H9 (cell line): ENCODE results near the gene PYHIN1. TPM values are rescaled to one million over a fixed set of nuclear protein-coding genes. Genes with fewer than 3 reads are reported as not detected.

ENCODE experiments used
- DNase-seq: peaks from one replicate; pipeline ENCODE4 v3.0.0-alpha.2; 2017
- H2AFZ ChIP-seq: one replicate; pipeline ENCODE4 v1.6.1; 2013; ENCODE audit warnings: mild to moderate bottlenecking, low read length, control low read depth, moderate library complexity
- H2AK5ac ChIP-seq: 2 replicates; pipeline ENCODE4 v1.6.1; 2013; ENCODE audit warnings: low read length, control low read depth, mixed read lengths; ENCODE audit not compliant: insufficient read length
- H2BK120ac ChIP-seq: one replicate; pipeline ENCODE4 v1.6.1; 2013; ENCODE audit warnings: low read depth, mild to moderate bottlenecking, low read length, control low read depth, inconsistent platforms; ENCODE audit not compliant: poor library complexity, severe bottlenecking
- H2BK12ac ChIP-seq: 2 replicates; pipeline ENCODE4 v1.6.1; 2013; ENCODE audit warnings: low read length, control low read depth, mixed read lengths, low read depth; ENCODE audit not compliant: insufficient read length
- H2BK15ac ChIP-seq: 2 replicates; pipeline ENCODE4 v1.6.1; 2013; ENCODE audit warnings: low read depth, low read length, control low read depth
- H2BK20ac ChIP-seq: one replicate; pipeline ENCODE4 v1.6.1; 2013; ENCODE audit warnings: low read depth, mild to moderate bottlenecking, low read length, control low read depth, inconsistent platforms; ENCODE audit not compliant: poor library complexity, severe bottlenecking
- H2BK5ac ChIP-seq: 2 replicates; pipeline ENCODE4 v1.6.1; 2013; ENCODE audit warnings: low read length, control low read depth, mixed read lengths; ENCODE audit not compliant: insufficient read length
- H3K14ac ChIP-seq: 2 replicates; pipeline ENCODE4 v1.6.1; 2013; ENCODE audit warnings: low read length, control low read depth; ENCODE audit not compliant: insufficient read depth
- H3K18ac ChIP-seq: 2 replicates; pipeline ENCODE4 v1.6.1; 2013; ENCODE audit warnings: low read depth, mild to moderate bottlenecking, mixed read lengths, low read length, control low read depth; ENCODE audit not compliant: insufficient read length
- H3K23ac ChIP-seq: 2 replicates; pipeline ENCODE4 v1.6.1; 2013; ENCODE audit warnings: low read length, control low read depth, mixed read lengths, low read depth; ENCODE audit not compliant: insufficient read length
- H3K23me2 ChIP-seq: 2 replicates; pipeline ENCODE4 v1.6.1; 2013; ENCODE audit warnings: low read depth, mild to moderate bottlenecking, mixed read lengths, low read length, control low read depth; ENCODE audit not compliant: insufficient read length, poor library complexity, severe bottlenecking
- H3K27ac ChIP-seq: 2 replicates; pipeline ENCODE4 v1.5.1; 2013; ENCODE audit warnings: low read length, control low read depth, mixed read lengths, low read depth; ENCODE audit not compliant: insufficient read length
- H3K27me3 ChIP-seq: 2 replicates; pipeline ENCODE4 v1.6.1; 2013; ENCODE audit warnings: low read length, control low read depth, inconsistent platforms; ENCODE audit not compliant: insufficient read depth
- H3K4ac ChIP-seq: 2 replicates; pipeline ENCODE4 v1.6.1; 2013; ENCODE audit warnings: low read depth, mild to moderate bottlenecking, control low read depth, inconsistent platforms, low read length, moderate library complexity
- H3K4me1 ChIP-seq: 2 replicates; pipeline ENCODE4 v1.6.1; 2013; ENCODE audit warnings: low read length, control low read depth, inconsistent platforms; ENCODE audit not compliant: insufficient read depth
- H3K4me2 ChIP-seq: 2 replicates; pipeline ENCODE4 v1.6.1; 2013; ENCODE audit warnings: low read length, control low read depth, mixed read lengths; ENCODE audit not compliant: insufficient read length, insufficient read depth
- H3K56ac ChIP-seq: 2 replicates; pipeline ENCODE4 v1.6.1; 2013; ENCODE audit warnings: low read depth, mild to moderate bottlenecking, mixed read lengths, low read length, control low read depth; ENCODE audit not compliant: insufficient read length
- H3K79me1 ChIP-seq: 2 replicates; pipeline ENCODE4 v1.6.1; 2013; ENCODE audit warnings: low read depth, mild to moderate bottlenecking, moderate library complexity, low read length, control low read depth, inconsistent platforms; ENCODE audit not compliant: insufficient read depth, poor library complexity, severe bottlenecking
- H3K79me2 ChIP-seq: 2 replicates; pipeline ENCODE4 v1.6.1; 2013; ENCODE audit warnings: low read length, control low read depth, inconsistent platforms; ENCODE audit not compliant: insufficient read depth
- H3K9ac ChIP-seq: 2 replicates; pipeline ENCODE4 v1.6.1; 2013; ENCODE audit warnings: low read length, control low read depth, mixed read lengths; ENCODE audit not compliant: insufficient read length; ENCODE audit errors: extremely low read depth
- H3K9me3 ChIP-seq: one replicate; pipeline ENCODE4 v1.6.1; 2013; ENCODE audit warnings: low read depth, low read length, inconsistent platforms; ENCODE audit not compliant: control insufficient read depth
- H3T11ph ChIP-seq: one replicate; pipeline ENCODE4 v1.6.1; 2013; ENCODE audit warnings: mild to moderate bottlenecking, low read length, control low read depth, inconsistent platforms
- H4K20me1 ChIP-seq: one replicate; pipeline ENCODE4 v1.6.1; 2013; ENCODE audit not compliant: control insufficient read depth, insufficient read length, insufficient read depth
- H4K5ac ChIP-seq: 2 replicates; pipeline ENCODE4 v1.6.1; 2013; ENCODE audit warnings: low read depth, mild to moderate bottlenecking, mixed read lengths, low read length, control low read depth; ENCODE audit not compliant: insufficient read length
- H4K8ac ChIP-seq: replicated peaks from 2 replicates; pipeline ENCODE4 v1.6.1; 2013; ENCODE audit warnings: low read length, control low read depth, mixed read lengths, low read depth; ENCODE audit not compliant: insufficient read length
- H4K91ac ChIP-seq: 2 replicates; pipeline ENCODE4 v1.6.1; 2013; ENCODE audit warnings: low read depth, mild to moderate bottlenecking, moderate library complexity, mixed read lengths, low read length, control low read depth; ENCODE audit not compliant: insufficient read length
- H3K27ac Mint-ChIP-seq, 3 experiments: 2 replicates in 2 of 3; 3 replicates in 1 of 3; pipeline ENCODE4 v1.8.0; 2020 to 2021; ENCODE audit warnings: mixed read lengths in 3 of 3, mild to moderate bottlenecking in 1 of 3, moderate library complexity in 1 of 3
- H3K27me3 Mint-ChIP-seq: 2 replicates; pipeline ENCODE4 v1.8.0; 2021; ENCODE audit warnings: low read depth, mild to moderate bottlenecking, moderate library complexity, mixed read lengths
- H3K36me3 Mint-ChIP-seq, 3 experiments: 2 replicates in 2 of 3; 3 replicates in 1 of 3; pipeline ENCODE4 v1.8.0; 2020 to 2021; ENCODE audit warnings: low read depth in 3 of 3, mixed read lengths in 3 of 3; ENCODE audit not compliant: insufficient read depth in 1 of 3
- H3K4me1 Mint-ChIP-seq, 2 experiments: 2 replicates each; pipeline ENCODE4 v1.8.0; 2020; ENCODE audit warnings: mixed read lengths in 2 of 2
- H3K4me3 Mint-ChIP-seq, 2 experiments: 2 replicates in 1 of 2; 3 replicates in 1 of 2; pipeline ENCODE4 v1.8.0; 2020 to 2021; ENCODE audit warnings: mild to moderate bottlenecking in 2 of 2, mixed read lengths in 2 of 2, moderate library complexity in 1 of 2
- H3K9me3 Mint-ChIP-seq, 2 experiments: 2 replicates in 1 of 2; 3 replicates in 1 of 2; pipeline ENCODE4 v1.8.0; 2020; ENCODE audit warnings: mild to moderate bottlenecking in 2 of 2, mixed read lengths in 2 of 2, moderate library complexity in 1 of 2
- CTCF ChIP-seq: fragments of 200-600 bp; sonication (generic); conservative IDR thresholded peaks from 3 replicates; pipeline ENCODE4 v1.8.0; 2021; ENCODE audit warnings: antibody characterized with exemption, mild to moderate bottlenecking
- WGBS: extraction: QIAGEN DNeasy Blood & Tissue Kit; methylation state at CpG from one replicate; pipeline ENCODE4 v1.1.7; 2013; ENCODE audit warnings: missing lambda C conversion rate, low lambda C conversion rate, mixed read lengths; ENCODE audit not compliant: insufficient read length; ENCODE audit errors: extremely low coverage; 5-methylcytosine and 5-hydroxymethylcytosine counted together
- total RNA-seq: library from RNA; stranded (reverse); gene quantifications from 2 replicates; pipeline ENCODE4 v1.2.1, GENCODE V29; 2021

The PYHIN1 gene
- total RNA-seq, 1 experiment from 2014 or later: not detected

GRCh38 chr1:158916085-158916484 lies 15.3 kb upstream of the PYHIN1 start:
- Histone ChIP-seq H2BK120ac (no peak overlapping the region), H3K18ac (no peak overlapping the region), H2BK12ac (no peak overlapping the region), H3K4ac (no peak overlapping the region), H3K79me1 (no peaks in the 10 kb centered on the region), H3K9me3 (peaks cover 6% of the 10 kb centered on the region), H3K27me3 (no peaks in the 10 kb centered on the region), H3K79me2 (no peaks in the 10 kb centered on the region), H3K23me2 (no peaks in the 10 kb centered on the region), H4K8ac (no peak overlapping the region), H4K5ac (no peak overlapping the region), H3T11ph (no peak overlapping the region), H3K4me2 (no peak overlapping the region), H2BK15ac (no peak overlapping the region), H2AK5ac (no peak overlapping the region), H3K4me1 (no peaks in the 10 kb centered on the region), H2BK5ac (no peak overlapping the region), H2BK20ac (no peak overlapping the region), H3K56ac (no peak overlapping the region), H3K23ac (no peak overlapping the region), H3K9ac (no peak overlapping the region), H4K20me1 (no peaks in the 10 kb centered on the region), H3K14ac (no peak overlapping the region), H2AFZ (no peak overlapping the region), H4K91ac (no peak overlapping the region), H3K27ac (no peak overlapping the region)
- no peak overlapping the region for H3K4me3 Mint-ChIP-seq
- H3K9me3 Mint-ChIP-seq: peaks cover 20 to 22% of the 10 kb centered on the region in 2 experiments
- no peak for DNase-seq
- no peak overlapping the region for H3K27ac Mint-ChIP-seq
- peaks cover 6 to 17% (median 12%) of the 10 kb centered on the region in 3 experiments; a peak in 6 of 7 replicates for H3K36me3 Mint-ChIP-seq
- H3K4me1 Mint-ChIP-seq: no peaks in the 10 kb centered on the region
- H3K27me3 Mint-ChIP-seq: no peaks in the 10 kb centered on the region; the same call in 1 of the 2 replicates
- WGBS: no CpG with 5 or more reads among the region's 1 CpG
- no peak for TF ChIP-seq CTCF
